HG03066 (cell line): ENCODE results near the gene ATG2B.
A peak's percentile ranks its signal among the peaks of the same experiment; 100 is the strongest.

Experiments used
- ATAC-seq: cut with Tn5 transposase; IDR thresholded peaks from one replicate; pipeline ENCODE4 v1.9.1; 2021; ENCODE audit warnings: low read depth; ENCODE audit not compliant: unreplicated experiment

ATG2B gene

GRCh38 chr14:96362965-96363750 lies at the start of gene ATG2B, which contains the start of gene GSKIP:
ATG2B (minus strand) TSS chr14:96363341; CDS start chr14:96362976, 365 bp downstream.
GSKIP (plus strand) TSS chr14:96363526; CDS start chr14:96382248, 18,722 bp downstream.
- peak; percentile 66 for ATAC-seq

GRCh38 chr14:96410119-96410518 lies 47.0 kb upstream of the ATG2B start:
- no peak for ATAC-seq

GRCh38 chr14:96409701-96410100 lies 46.6 kb upstream of the ATG2B start:
- ATAC-seq = no peak

GRCh38 chr14:96408608-96409007 lies 45.5 kb upstream of the ATG2B start:
- ATAC-seq = no peak

- no peak for ATAC-seq
These were observed 44.9 kb upstream of the ATG2B start for GRCh38 chr14:96407935-96408570.

- no peak for ATAC-seq
These were observed 42.5 kb upstream of the ATG2B start for GRCh38 chr14:96405677-96406076.

GRCh38 chr14:96403409-96403808 lies 40.3 kb upstream of the ATG2B start:
- no peak for ATAC-seq

GRCh38 chr14:96400495-96400894 lies 37.4 kb upstream of the ATG2B start:
- no peak for ATAC-seq

GRCh38 chr14:96399405-96399804 lies 36.3 kb upstream of the ATG2B start:
- no peak for ATAC-seq

GRCh38 chr14:96398921-96399320 lies 35.8 kb upstream of the ATG2B start:
- ATAC-seq = no peak

GRCh38 chr14:96398432-96398831 lies 35.3 kb upstream of the ATG2B start:
- ATAC-seq = no peak

- no peak for ATAC-seq
These were observed 31.1 kb upstream of the ATG2B start for GRCh38 chr14:96394047-96394815.

GRCh38 chr14:96393071-96393691 lies 30.0 kb upstream of the ATG2B start:
- no peak for ATAC-seq

GRCh38 chr14:96391293-96392118 lies 28.4 kb upstream of the ATG2B start:
- ATAC-seq = peak; percentile 81

- no peak for ATAC-seq
These were observed 27.8 kb upstream of the ATG2B start for GRCh38 chr14:96390965-96391292.

GRCh38 chr14:96385385-96385784 lies 22.2 kb upstream of the ATG2B start:
- ATAC-seq = no peak

- no peak for ATAC-seq
These were observed 21.6 kb upstream of the ATG2B start for GRCh38 chr14:96384740-96385139.

GRCh38 chr14:96384053-96384452 lies 20.9 kb upstream of the ATG2B start:
- ATAC-seq = no peak

GRCh38 chr14:96383445-96383844 lies 20.3 kb upstream of the ATG2B start:
- ATAC-seq = no peak

GRCh38 chr14:96380735-96381134 lies 17.6 kb upstream of the ATG2B start:
- peak; percentile 79 for ATAC-seq
